GM12878 (cell line): Measurements from ENCODE around the gene ZCCHC17.

Source experiments
- CBX5 ChIP-seq: sonication (generic); IDR thresholded peaks from 2 replicates; pipeline ENCODE4 v1.6.1; 2016; ENCODE audit warnings: low read depth, moderate library complexity, mild to moderate bottlenecking, inconsistent platforms
- CEBPB ChIP-seq, 2 experiments: fragments of 150-350 bp in 1 of 2; IDR thresholded peaks; 2 replicates each; pipeline ENCODE4 v1.6.1; 2012 to 2014; ENCODE audit warnings: low read depth in 2 of 2, low read length in 2 of 2, borderline replicate concordance in 1 of 2, inconsistent platforms in 1 of 2
- CREB1 ChIP-seq: IDR thresholded peaks from 2 replicates; pipeline ENCODE4 v1.6.1; 2012; ENCODE audit warnings: low read depth, mild to moderate bottlenecking, inconsistent platforms
- CTCF ChIP-seq, 3 experiments: IDR thresholded peaks in 2 of 3; conservative IDR thresholded peaks in 1 of 3; 2 replicates each; pipeline ENCODE4 v1.5.1; 2011; ENCODE audit warnings: low read depth in 3 of 3, low read length in 3 of 3, mild to moderate bottlenecking in 3 of 3, control low read depth in 2 of 3, moderate library complexity in 2 of 3, inconsistent platforms in 1 of 3, mixed read lengths in 1 of 3; ENCODE audit not compliant: control insufficient read depth in 2 of 3, insufficient read depth in 1 of 3; ENCODE audit errors: extremely low read depth in 1 of 3
- KAT2A ChIP-seq: conservative IDR thresholded peaks from 2 replicates; pipeline ENCODE4 v1.6.1; 2011; ENCODE audit warnings: low read depth, low read length; ENCODE audit not compliant: control insufficient read depth
- MEF2A ChIP-seq: IDR thresholded peaks from 2 replicates; pipeline ENCODE4 v1.6.1; 2011; ENCODE audit warnings: low read depth, mild to moderate bottlenecking, low read length, moderate library complexity; ENCODE audit not compliant: insufficient read depth
- POLR2A ChIP-seq: IDR thresholded peaks from 2 replicates; pipeline ENCODE4 v1.6.1; 2011; ENCODE audit warnings: low read depth, mild to moderate bottlenecking, low read length
- POLR2AphosphoS5 ChIP-seq: IDR thresholded peaks from 2 replicates; pipeline ENCODE4 v1.6.1; 2011; ENCODE audit warnings: mild to moderate bottlenecking, low read length, inconsistent platforms
- RAD21 ChIP-seq: IDR thresholded peaks from 2 replicates; pipeline ENCODE4 v1.6.1; 2011; ENCODE audit warnings: mild to moderate bottlenecking, low read depth, low read length, moderate library complexity; ENCODE audit not compliant: insufficient read depth
- SMAD1 ChIP-seq: fragments of 450-650 bp; IDR thresholded peaks from 2 replicates; pipeline ENCODE4 v1.6.1; 2018; ENCODE audit warnings: mild to moderate bottlenecking, low read depth; ENCODE audit not compliant: partially characterized antibody
- STAT1 ChIP-seq: fragments of 450-650 bp; conservative IDR thresholded peaks from 2 replicates; pipeline ENCODE4 v1.6.1; 2014; ENCODE audit warnings: antibody characterized with exemption, mild to moderate bottlenecking
- SUZ12 ChIP-seq: fragments of 200-600 bp; sonication (generic); IDR thresholded peaks from one replicate; pipeline ENCODE4 v1.6.1; 2018; ENCODE audit warnings: antibody characterized with exemption, mild to moderate bottlenecking; ENCODE audit not compliant: unreplicated experiment
- ZNF274 ChIP-seq: IDR thresholded peaks from one replicate; pipeline ENCODE4 v1.8.0; 2011; ENCODE audit not compliant: insufficient read length, insufficient read depth

GRCh38 chr1:31248276-31248675 is 48.6 kb upstream of the ZCCHC17 start:
- TF ChIP-seq POLR2AphosphoS5 (no peak), CBX5 (no peak), ZNF274 (no peak), CREB1 (no peak), KAT2A (no peak), CTCF (IDR thresholded peaks at IDR 0.05 in 2 of 3, conservative IDR thresholded peaks at IDR 0.05 in 1 of 3; ENCODE audit: control insufficient read depth in 2 of 3, extremely low read depth in 1 of 3, insufficient read depth in 1 of 3, low read depth in 3 of 3, low read length in 3 of 3) (no peak), SUZ12 (no peak), CEBPB (IDR thresholded peaks at IDR 0.05; ENCODE audit: borderline replicate concordance in 1 of 2, low read depth in 2 of 2, low read length in 2 of 2) (no peak), POLR2A (no peak), SMAD1 (no peak), STAT1 (no peak), MEF2A (no peak), RAD21 (no peak)
